ENCODE data around the gene MCC. TPM values are rescaled to one million over a fixed set of nuclear protein-coding genes. Genes with fewer than 3 reads are reported as not detected.

The MCC gene
- total RNA-seq, 1 donor from 2014 or later: 22.7 TPM

GRCh38 chr5:112998296-112998695 is 490.0 kb downstream of the MCC start:
- TF ChIP-seq, protein P1, sequence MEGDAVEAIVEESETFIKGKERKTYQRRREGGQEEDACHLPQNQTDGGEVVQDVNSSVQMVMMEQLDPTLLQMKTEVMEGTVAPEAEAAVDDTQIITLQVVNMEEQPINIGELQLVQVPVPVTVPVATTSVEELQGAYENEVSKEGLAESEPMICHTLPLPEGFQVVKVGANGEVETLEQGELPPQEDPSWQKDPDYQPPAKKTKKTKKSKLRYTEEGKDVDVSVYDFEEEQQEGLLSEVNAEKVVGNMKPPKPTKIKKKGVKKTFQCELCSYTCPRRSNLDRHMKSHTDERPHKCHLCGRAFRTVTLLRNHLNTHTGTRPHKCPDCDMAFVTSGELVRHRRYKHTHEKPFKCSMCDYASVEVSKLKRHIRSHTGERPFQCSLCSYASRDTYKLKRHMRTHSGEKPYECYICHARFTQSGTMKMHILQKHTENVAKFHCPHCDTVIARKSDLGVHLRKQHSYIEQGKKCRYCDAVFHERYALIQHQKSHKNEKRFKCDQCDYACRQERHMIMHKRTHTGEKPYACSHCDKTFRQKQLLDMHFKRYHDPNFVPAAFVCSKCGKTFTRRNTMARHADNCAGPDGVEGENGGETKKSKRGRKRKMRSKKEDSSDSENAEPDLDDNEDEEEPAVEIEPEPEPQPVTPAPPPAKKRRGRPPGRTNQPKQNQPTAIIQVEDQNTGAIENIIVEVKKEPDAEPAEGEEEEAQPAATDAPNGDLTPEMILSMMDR (IDR thresholded peaks at IDR 0.05; ENCODE audit: unreplicated experiment): no peak
- Mint-ChIP-seq H3K27me3 (ENCODE audit: unreplicated experiment) (no peaks in the 10 kb centered on the region), H3K9me3 (ENCODE audit: unreplicated experiment) (no peaks in the 10 kb centered on the region), H3K4me1 (ENCODE audit: unreplicated experiment) (peaks cover 10% of the 10 kb centered on the region), H3K4me3 (ENCODE audit: unreplicated experiment) (no peak overlapping the region), H3K36me3 (ENCODE audit: low read depth, unreplicated experiment) (peaks cover 16% of the 10 kb centered on the region), H3K27ac (ENCODE audit: unreplicated experiment) (no peak overlapping the region)
- DNase-seq (ENCODE audit: low spot score): no peak

DNA sequence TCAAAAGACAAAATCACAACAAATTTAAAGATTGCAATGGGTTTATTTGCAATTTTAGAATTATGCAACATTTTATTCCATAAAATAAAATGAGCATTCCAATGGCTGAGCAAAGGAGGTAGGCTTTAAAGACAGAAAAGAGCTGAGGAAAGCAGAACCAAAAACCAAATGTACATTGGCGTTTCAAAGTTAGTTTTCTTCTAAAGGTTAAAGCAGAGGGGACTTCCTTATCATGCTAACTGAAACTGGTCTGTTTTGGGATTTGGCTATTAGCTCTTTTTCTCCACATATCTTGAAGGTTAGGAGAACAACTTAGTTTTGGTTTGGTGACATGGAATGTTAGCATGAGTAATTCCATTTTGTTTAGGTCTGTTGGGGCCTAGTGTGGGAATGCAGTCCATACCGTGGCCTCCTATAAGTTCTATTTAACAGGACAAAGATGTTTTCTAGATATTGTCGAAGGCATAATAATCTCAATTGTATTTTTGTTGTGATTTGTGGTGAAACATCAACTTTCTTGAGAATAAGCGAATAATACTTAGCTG is 491.4 kb downstream of the MCC start:
- no peak overlapping the region for H3K4me3 Mint-ChIP-seq (ENCODE audit: unreplicated experiment)
- H3K9me3 Mint-ChIP-seq (ENCODE audit: unreplicated experiment): no peaks in the 10 kb centered on the region
- TF ChIP-seq, protein P1 (IDR thresholded peaks at IDR 0.05; ENCODE audit: unreplicated experiment): no peak
- peaks cover 12% of the 10 kb centered on the region for H3K36me3 Mint-ChIP-seq (ENCODE audit: low read depth, unreplicated experiment)
- H3K4me1 Mint-ChIP-seq (ENCODE audit: unreplicated experiment): peaks cover 10% of the 10 kb centered on the region
- no peak overlapping the region for H3K27ac Mint-ChIP-seq (ENCODE audit: unreplicated experiment)
- no peaks in the 10 kb centered on the region for H3K27me3 Mint-ChIP-seq (ENCODE audit: unreplicated experiment)
- no peak for DNase-seq (ENCODE audit: low spot score)

DNA sequence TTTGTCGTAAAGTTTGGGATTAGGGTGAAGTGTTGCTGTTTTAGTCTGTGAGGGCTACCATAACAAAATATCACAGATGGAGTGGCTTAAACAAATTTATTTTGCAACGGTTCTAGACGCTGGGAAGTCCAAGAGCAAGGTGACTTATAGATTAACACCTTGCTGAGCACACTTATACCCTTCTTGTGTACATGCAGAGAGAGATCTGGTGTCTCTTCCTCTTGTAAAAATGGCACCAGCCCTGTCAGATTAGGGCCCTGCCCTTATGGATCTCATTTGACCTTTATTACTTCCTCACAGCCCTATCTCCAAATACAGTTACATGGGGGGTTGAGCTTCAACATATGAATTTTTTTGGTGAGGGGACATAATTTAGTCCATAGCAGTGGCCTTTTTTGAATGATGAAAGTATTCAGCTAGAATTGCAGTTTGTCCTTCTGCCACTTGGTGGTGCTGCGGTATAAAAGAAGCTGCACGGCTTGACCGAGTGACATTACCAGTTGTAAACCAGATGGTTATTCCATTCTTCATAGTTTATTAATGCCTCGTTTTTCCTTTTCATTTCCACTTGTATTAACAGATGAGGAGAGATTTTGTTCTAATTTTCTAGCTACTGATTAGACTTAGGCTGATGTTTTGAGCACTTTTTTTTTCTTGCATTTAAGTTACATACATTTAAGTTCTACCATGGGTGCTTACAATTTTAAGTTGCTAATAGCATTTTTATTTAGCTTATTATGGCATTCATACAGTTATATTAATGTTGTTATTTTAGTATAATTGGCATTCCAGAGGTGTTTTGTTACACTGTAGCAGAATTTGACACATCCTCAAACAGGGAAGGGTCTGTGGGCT is 492.3 kb downstream of the MCC start:
- Mint-ChIP-seq H3K36me3 (ENCODE audit: low read depth, unreplicated experiment) (peaks cover 9% of the 10 kb centered on the region), H3K4me1 (ENCODE audit: unreplicated experiment) (peaks cover 10% of the 10 kb centered on the region), H3K27me3 (ENCODE audit: unreplicated experiment) (no peaks in the 10 kb centered on the region), H3K27ac (ENCODE audit: unreplicated experiment) (peak overlapping the region; percentile 84), H3K9me3 (ENCODE audit: unreplicated experiment) (no peaks in the 10 kb centered on the region), H3K4me3 (ENCODE audit: unreplicated experiment) (no peak overlapping the region)
- TF ChIP-seq, protein P1 (IDR thresholded peaks at IDR 0.05; ENCODE audit: unreplicated experiment): peak; percentile 94
- DNase-seq (ENCODE audit: low spot score): peak; percentile 82

- Mint-ChIP-seq H3K27ac (ENCODE audit: unreplicated experiment) (no peak overlapping the region), H3K27me3 (ENCODE audit: unreplicated experiment) (peaks cover 1% of the 10 kb centered on the region), H3K36me3 (ENCODE audit: low read depth, unreplicated experiment) (peaks cover 3% of the 10 kb centered on the region), H3K4me3 (ENCODE audit: unreplicated experiment) (no peak overlapping the region), H3K4me1 (ENCODE audit: unreplicated experiment) (peaks cover 22% of the 10 kb centered on the region), H3K9me3 (ENCODE audit: unreplicated experiment) (no peaks in the 10 kb centered on the region)
- TF ChIP-seq, protein P1 (IDR thresholded peaks at IDR 0.05; ENCODE audit: unreplicated experiment): no peak
- DNase-seq (ENCODE audit: low spot score): no peak
Observed at GRCh38 chr5:112986224-112986623, 502.0 kb downstream of the MCC start.

- TF ChIP-seq, protein P1 (IDR thresholded peaks at IDR 0.05; ENCODE audit: unreplicated experiment): no peak
- Mint-ChIP-seq H3K4me3 (ENCODE audit: unreplicated experiment) (no peak overlapping the region), H3K27ac (ENCODE audit: unreplicated experiment) (peak overlapping the region; percentile 34), H3K4me1 (ENCODE audit: unreplicated experiment) (peaks cover 26% of the 10 kb centered on the region), H3K9me3 (ENCODE audit: unreplicated experiment) (no peaks in the 10 kb centered on the region), H3K27me3 (ENCODE audit: unreplicated experiment) (peaks cover 1% of the 10 kb centered on the region), H3K36me3 (ENCODE audit: low read depth, unreplicated experiment) (no peaks in the 10 kb centered on the region)
- no peak for DNase-seq (ENCODE audit: low spot score)
Observed at GRCh38 chr5:112983363-112983762, 504.9 kb downstream of the MCC start.

All from endothelial cell (in vitro differentiated cells).